ENCODE results near the gene PPP3R1. TPM values are rescaled to one million over a fixed set of nuclear protein-coding genes. Genes with fewer than 3 reads are reported as not detected.
A peak's percentile ranks its signal among the peaks of the same experiment; 100 is the strongest.

Gene PPP3R1
- total RNA-seq, 2 donors from 2014 or later = 57.4 to 59.5 TPM

DNA sequence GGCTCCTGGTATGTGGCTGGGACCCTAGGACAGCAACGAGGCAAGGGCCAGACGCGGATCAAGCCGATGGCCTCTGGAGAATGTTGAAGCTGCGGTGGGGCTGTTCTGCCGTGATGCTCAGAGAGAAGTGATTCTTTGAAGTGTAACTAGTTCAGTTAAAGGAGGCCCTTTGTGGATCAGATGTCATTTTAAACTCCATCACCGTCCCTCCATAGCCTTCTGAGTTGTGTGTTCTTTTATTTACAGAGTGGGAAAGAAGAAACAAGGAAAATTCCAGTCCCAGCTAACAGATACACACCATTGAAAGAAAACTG is 94.2 kb downstream of the PPP3R1 start:
- Mint-ChIP-seq H3K4me1 (peaks cover 15% of the 10 kb centered on the region), H3K27me3 (ENCODE audit: insufficient read depth) (no peaks in the 10 kb centered on the region), H3K27ac (peak overlapping the region; percentile 100), H3K36me3 (ENCODE audit: low read depth) (peaks cover 36% of the 10 kb centered on the region), H3K9me3 (no peaks in the 10 kb centered on the region), H3K4me3 (peak overlapping the region; percentile 96)
- DNase-seq = no peak
- Histone ChIP-seq H3K27me3 (ENCODE audit: control insufficient read depth, insufficient read depth, low read length, poor library complexity, severe bottlenecking) (no peaks in the 10 kb centered on the region), H3K4me1 (ENCODE audit: control insufficient read depth, insufficient read depth, low read length) (peaks cover 2% of the 10 kb centered on the region), H3K4me3 (ENCODE audit: low read length) (peak overlapping the region; percentile 99), H3K36me3 (ENCODE audit: control insufficient read depth, insufficient read depth, low read length) (peaks cover 32% of the 10 kb centered on the region), H3K9ac (ENCODE audit: extremely low read depth, low read length, poor library complexity, severe bottlenecking) (peak overlapping the region; percentile 96), H3K27ac (ENCODE audit: low read depth, low read length) (peak overlapping the region; percentile 100), H3K9me3 (ENCODE audit: control insufficient read depth, low read length) (no peaks in the 10 kb centered on the region)
- 0% methylated on average over 7 of the region's 7 CpGs; no CpG with 5 or more reads in 1 of the 2 experiments for WGBS, 2 experiments (ENCODE audit: insufficient coverage in 1 of 2, insufficient read length in 1 of 2)
- TF ChIP-seq, protein P1, sequence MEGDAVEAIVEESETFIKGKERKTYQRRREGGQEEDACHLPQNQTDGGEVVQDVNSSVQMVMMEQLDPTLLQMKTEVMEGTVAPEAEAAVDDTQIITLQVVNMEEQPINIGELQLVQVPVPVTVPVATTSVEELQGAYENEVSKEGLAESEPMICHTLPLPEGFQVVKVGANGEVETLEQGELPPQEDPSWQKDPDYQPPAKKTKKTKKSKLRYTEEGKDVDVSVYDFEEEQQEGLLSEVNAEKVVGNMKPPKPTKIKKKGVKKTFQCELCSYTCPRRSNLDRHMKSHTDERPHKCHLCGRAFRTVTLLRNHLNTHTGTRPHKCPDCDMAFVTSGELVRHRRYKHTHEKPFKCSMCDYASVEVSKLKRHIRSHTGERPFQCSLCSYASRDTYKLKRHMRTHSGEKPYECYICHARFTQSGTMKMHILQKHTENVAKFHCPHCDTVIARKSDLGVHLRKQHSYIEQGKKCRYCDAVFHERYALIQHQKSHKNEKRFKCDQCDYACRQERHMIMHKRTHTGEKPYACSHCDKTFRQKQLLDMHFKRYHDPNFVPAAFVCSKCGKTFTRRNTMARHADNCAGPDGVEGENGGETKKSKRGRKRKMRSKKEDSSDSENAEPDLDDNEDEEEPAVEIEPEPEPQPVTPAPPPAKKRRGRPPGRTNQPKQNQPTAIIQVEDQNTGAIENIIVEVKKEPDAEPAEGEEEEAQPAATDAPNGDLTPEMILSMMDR (conservative IDR thresholded peaks at IDR 0.05) = no peak

GRCh38 chr2:68157402-68158133 is 94.8 kb downstream of the PPP3R1 start, which contains the start of gene PNO1:
PNO1 (plus strand) TSS chr2:68157888; CDS start chr2:68157935, 47 bp downstream.
- Histone ChIP-seq H3K9me3 (ENCODE audit: control insufficient read depth, low read length) (no peaks in the 10 kb centered on the region), H3K9ac (ENCODE audit: extremely low read depth, low read length, poor library complexity, severe bottlenecking) (peak within 1 kb of the TSS; percentile 96), H3K36me3 (ENCODE audit: control insufficient read depth, insufficient read depth, low read length) (peaks cover 28% of the 10 kb centered on the region), H3K4me3 (ENCODE audit: low read length) (peak within 1 kb of the TSS; percentile 99), H3K4me1 (ENCODE audit: control insufficient read depth, insufficient read depth, low read length) (peaks cover 2% of the 10 kb centered on the region), H3K27ac (ENCODE audit: low read depth, low read length) (peak within 1 kb of the TSS; percentile 100), H3K27me3 (ENCODE audit: control insufficient read depth, insufficient read depth, low read length, poor library complexity, severe bottlenecking) (no peaks in the 10 kb centered on the region)
- H3K27ac Mint-ChIP-seq = peak within 1 kb of the TSS; percentile 100
- DNase-seq = peak; percentile 98
- TF ChIP-seq, protein P1 (conservative IDR thresholded peaks at IDR 0.05) = peak; percentile 30
- WGBS, 2 experiments (ENCODE audit: insufficient coverage in 1 of 2, insufficient read length in 1 of 2) = 0 to 1% methylated on average over 24 to 44 of the region's 44 CpGs
- peaks cover 15% of the 10 kb centered on the region for H3K4me1 Mint-ChIP-seq
- H3K27me3 Mint-ChIP-seq (ENCODE audit: insufficient read depth) = no peaks in the 10 kb centered on the region
- peak within 1 kb of the TSS; percentile 96 for H3K4me3 Mint-ChIP-seq
- H3K36me3 Mint-ChIP-seq (ENCODE audit: low read depth) = peaks cover 31% of the 10 kb centered on the region
- H3K9me3 Mint-ChIP-seq = no peaks in the 10 kb centered on the region

DNA sequence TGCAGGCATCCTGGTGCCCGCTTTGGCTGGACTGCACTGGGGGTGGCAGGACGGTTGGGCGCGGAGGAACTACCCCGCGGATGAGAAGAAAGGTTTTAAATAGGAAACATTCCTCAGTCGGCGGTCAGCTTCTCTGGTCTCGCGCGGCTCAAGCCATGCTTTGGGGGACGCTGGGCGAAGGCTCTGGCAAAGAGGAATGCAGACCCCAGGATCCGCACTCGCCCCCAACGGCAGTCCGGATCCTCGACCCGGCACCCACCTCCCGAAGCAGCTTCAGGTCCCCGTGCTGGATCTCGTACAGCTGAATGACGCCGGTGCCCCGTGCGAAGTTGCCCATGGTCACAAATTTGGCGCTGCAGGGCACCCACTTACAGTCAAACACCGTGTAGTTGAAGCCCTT is 95.3 kb downstream of the PPP3R1 start:
- Histone ChIP-seq H3K9me3 (ENCODE audit: control insufficient read depth, low read length) (no peaks in the 10 kb centered on the region), H3K27me3 (ENCODE audit: control insufficient read depth, insufficient read depth, low read length, poor library complexity, severe bottlenecking) (no peaks in the 10 kb centered on the region), H3K4me1 (ENCODE audit: control insufficient read depth, insufficient read depth, low read length) (peaks cover 2% of the 10 kb centered on the region), H3K9ac (ENCODE audit: extremely low read depth, low read length, poor library complexity, severe bottlenecking) (peak overlapping the region; percentile 96), H3K27ac (ENCODE audit: low read depth, low read length) (peak overlapping the region; percentile 100), H3K36me3 (ENCODE audit: control insufficient read depth, insufficient read depth, low read length) (peaks cover 23% of the 10 kb centered on the region), H3K4me3 (ENCODE audit: low read length) (peak overlapping the region; percentile 99)
- H3K27ac Mint-ChIP-seq = peak overlapping the region; percentile 100
- peaks cover 15% of the 10 kb centered on the region for H3K4me1 Mint-ChIP-seq
- no peaks in the 10 kb centered on the region for H3K27me3 Mint-ChIP-seq (ENCODE audit: insufficient read depth)
- TF ChIP-seq, protein P1 (conservative IDR thresholded peaks at IDR 0.05) = no peak
- H3K9me3 Mint-ChIP-seq = no peaks in the 10 kb centered on the region
- DNase-seq = no peak
- H3K4me3 Mint-ChIP-seq = peak overlapping the region; percentile 96
- peaks cover 25% of the 10 kb centered on the region for H3K36me3 Mint-ChIP-seq (ENCODE audit: low read depth)
- 0 to 2% methylated on average over 11 to 28 of the region's 28 CpGs for WGBS, 2 experiments (ENCODE audit: insufficient coverage in 1 of 2, insufficient read length in 1 of 2)
